Measurements from ENCODE around the gene B9D1.

Gene B9D1

GRCh38 chr17:19376811-19377210 lies 14.3 kb upstream of the B9D1 start:
- DNase-seq (ENCODE audit: low spot score) = no peak

DNA sequence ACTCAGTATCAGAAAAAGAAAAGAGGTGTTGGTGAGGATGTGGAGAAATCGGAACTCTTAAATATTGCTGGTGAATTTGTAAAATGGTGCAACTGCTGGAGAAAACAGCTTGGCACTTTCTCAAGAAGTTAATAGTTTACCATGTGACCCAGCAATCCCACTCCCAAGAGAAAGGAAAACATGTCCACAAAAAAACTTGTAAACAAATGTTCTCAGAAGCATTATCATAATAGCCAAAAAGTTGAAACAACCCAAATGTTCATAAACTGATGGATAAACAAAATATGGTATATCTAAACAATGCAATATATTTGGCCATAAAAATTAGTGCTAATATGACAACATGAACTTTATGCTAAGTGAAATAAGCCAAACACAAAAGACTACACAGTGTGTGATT lies 13.2 kb upstream of the B9D1 start:
- DNase-seq (ENCODE audit: low spot score) = no peak

DNA sequence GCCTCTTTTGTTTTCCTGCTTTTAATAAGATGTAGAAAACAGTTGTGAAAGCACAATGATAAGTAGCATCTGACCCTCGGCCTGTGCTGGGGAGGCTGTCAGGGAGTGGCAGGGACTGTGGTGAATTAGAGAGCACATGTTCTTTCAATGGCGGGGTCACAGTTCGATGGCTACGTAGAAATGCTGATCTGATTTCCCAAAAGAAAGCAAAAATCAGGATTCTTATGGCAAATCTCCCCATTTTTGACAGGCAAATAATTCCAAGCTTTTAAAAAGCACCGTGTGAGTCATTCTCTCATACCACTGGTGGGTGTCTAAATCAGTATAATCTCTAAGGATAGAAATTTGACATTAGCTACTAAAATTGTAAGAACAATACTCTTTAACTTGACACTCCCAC lies 11.6 kb upstream of the B9D1 start:
- no peak for DNase-seq (ENCODE audit: low spot score)

- no peak for DNase-seq (ENCODE audit: low spot score)
These were observed 10.5 kb upstream of the B9D1 start for GRCh38 chr17:19372866-19373504.

DNA sequence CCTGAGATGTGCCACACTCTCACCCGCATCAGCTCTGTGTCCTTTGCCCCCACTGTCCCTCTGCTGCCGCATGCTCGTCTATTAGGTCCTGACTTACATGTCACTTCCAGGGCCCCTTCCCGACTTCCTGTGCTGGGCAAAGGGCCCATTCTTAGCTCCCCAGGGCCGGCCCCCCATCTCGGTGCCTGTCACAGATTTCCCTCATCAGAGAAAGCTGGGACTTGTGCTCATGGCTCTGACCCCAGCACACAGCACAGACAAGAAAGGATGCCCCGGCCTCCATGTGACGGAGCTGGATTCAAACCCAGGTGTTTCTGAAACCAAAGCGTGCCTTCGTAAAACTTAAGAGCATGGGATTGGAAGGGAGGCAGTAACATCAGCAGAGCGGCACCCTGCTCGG lies 9.9 kb upstream of the B9D1 start:
- no peak for DNase-seq (ENCODE audit: low spot score)

DNA sequence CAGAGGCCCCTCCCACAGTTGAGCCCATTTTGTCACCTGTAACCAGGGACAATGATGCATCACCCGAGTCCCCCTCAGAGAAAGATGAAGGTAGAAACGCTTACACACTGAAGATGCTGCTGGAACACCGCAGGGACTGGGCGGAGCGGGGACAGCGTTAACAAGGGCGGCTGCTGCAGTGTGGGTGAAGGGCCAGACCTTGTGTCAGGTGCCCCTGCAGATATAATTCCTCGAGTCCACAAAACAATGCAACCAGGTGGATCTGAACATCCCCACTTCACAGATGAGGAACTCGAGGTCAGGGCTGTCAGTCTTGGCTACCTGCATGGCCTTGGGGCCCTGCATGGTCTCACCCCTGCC lies 9.5 kb upstream of the B9D1 start:
- DNase-seq (ENCODE audit: low spot score) = no peak

GRCh38 chr17:19371259-19372010 lies 8.9 kb upstream of the B9D1 start:
- no peak for DNase-seq (ENCODE audit: low spot score)

GRCh38 chr17:19370493-19370960 lies 8.0 kb upstream of the B9D1 start:
- no peak for DNase-seq (ENCODE audit: low spot score)

- DNase-seq (ENCODE audit: low spot score) = no peak
These were observed 7.4 kb upstream of the B9D1 start for GRCh38 chr17:19369846-19370492.

GRCh38 chr17:19369107-19369778 lies 6.7 kb upstream of the B9D1 start:
- no peak for DNase-seq (ENCODE audit: low spot score)

DNA sequence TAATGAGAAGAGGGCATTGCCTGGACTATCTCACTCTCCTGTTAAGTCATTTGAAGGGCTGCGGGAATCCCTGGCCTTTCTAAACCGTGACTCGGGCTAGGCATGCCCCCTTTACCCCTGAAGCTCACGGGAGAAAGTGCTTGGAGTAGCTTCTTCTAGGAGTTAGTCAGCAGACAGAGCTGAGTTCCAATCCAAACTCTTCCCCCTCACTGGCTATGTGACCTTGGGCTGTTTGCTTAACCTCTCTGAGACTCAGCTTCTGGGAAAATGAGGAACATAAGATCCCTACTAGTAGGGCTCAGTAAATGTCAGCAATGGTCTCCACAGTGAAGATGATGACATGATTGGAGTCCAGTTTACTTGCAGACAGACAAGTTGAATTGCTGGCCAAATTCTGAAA lies 5.7 kb upstream of the B9D1 start:
- no peak for DNase-seq (ENCODE audit: low spot score)

GRCh38 chr17:19366637-19366972 lies 4.1 kb upstream of the B9D1 start:
- DNase-seq (ENCODE audit: low spot score) = no peak

- no peak for DNase-seq (ENCODE audit: low spot score)
These were observed 3.5 kb upstream of the B9D1 start for GRCh38 chr17:19365833-19366636.

DNA sequence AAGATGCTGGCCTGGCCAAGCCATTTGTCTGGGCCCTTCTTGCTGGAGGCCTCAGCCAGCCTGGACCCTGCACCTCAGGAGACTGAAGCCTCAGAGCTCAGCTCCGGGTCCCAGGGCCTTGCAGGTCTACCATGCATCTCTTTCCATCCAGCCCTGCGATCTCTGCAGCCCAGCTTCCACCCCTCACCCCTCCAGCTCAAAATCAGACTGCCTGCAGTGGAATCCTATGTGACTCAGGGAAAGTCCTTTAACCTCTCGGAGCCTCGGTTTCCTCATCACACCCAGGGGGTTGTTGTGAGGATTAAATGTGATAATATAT lies 2.9 kb upstream of the B9D1 start:
- no peak for DNase-seq (ENCODE audit: low spot score)

GRCh38 chr17:19364699-19365498 lies 2.4 kb upstream of the B9D1 start:
- no peak for DNase-seq (ENCODE audit: low spot score)

GRCh38 chr17:19363460-19364035 lies 1.0 kb upstream of the B9D1 start:
- no peak for DNase-seq (ENCODE audit: low spot score)

DNA sequence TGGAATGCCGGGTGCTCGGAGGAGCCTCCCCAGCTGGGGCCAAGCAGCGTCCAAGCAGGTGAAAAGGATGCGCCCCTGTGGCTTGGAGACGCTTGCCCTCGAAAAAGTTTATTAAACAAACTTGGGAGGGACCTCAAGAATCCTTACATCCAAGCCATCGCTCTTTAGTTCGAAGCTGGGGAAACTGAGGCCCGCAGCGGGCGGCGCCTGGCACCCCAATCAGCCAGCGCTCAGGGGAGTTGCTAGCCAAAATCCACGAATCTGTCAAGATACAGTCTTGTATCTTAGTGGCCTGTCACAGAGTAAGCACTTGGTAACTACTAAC lies 553 bp upstream of the B9D1 start:
- DNase-seq (ENCODE audit: low spot score) = no peak

DNA sequence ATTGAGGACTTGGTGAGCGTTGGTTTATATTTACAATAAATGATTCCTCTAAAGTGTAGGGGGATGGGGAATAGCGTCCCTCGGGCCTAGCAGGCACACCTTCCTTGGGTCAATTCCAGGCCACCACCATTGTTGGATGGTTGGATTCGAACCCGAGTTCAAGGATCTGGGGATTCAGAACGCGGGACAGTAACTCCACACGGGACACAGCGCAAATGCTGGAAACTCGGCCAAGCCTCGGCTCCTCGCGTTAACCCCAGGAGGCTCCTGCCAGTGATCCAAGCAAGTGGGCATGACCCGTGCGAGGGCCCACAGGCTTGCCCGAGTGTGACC lies 613 bp downstream of the B9D1 start:
- DNase-seq (ENCODE audit: low spot score) = no peak

GRCh38 chr17:19361326-19361725 lies 1.2 kb downstream of the B9D1 start:
- DNase-seq (ENCODE audit: low spot score) = no peak

DNA sequence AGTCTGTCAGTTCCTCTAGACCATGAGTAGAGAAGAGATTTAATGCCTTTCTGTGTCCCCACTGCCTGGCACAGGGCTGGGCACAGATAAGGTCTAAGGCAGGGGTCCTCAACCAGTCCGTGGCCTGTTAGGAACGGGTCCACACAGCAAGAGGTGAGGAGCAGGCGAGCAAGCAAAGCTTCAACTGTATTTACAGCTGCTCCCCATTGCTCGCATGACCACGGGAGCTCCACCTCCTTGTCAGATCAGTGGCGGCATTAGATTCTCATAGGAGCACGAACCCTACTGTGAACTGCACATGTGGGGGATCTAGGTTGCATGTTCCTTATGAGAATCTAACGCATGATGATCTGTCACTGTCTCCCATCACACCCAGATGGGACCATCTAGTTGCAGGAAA lies 1.8 kb downstream of the B9D1 start:
- no peak for DNase-seq (ENCODE audit: low spot score)

GRCh38 chr17:19359856-19360255 lies 2.7 kb downstream of the B9D1 start:
- DNase-seq (ENCODE audit: low spot score) = no peak

All from pons (tissue), 1 donor.